ENCODE results near the gene HMGCS1. TPM values are rescaled to one million over a fixed set of nuclear protein-coding genes. Genes with fewer than 3 reads are reported as not detected.
"Not testable (repeated sequence)": the region's sequence is repeated elsewhere in the genome, so short reads cannot be mapped to it uniquely, and the experiment has no call there.

HMGCS1 gene
- total RNA-seq, 1 donor from 2014 or later = 105 TPM

- intact Hi-C loops (cut with micrococcal nuclease) = no loop called here
Measured at GRCh38 chr5:43279548-43280274, 33.5 kb downstream of the HMGCS1 start.

- intact Hi-C loops (cut with micrococcal nuclease) = no loop called here
Measured at GRCh38 chr5:43275391-43275790, 37.8 kb downstream of the HMGCS1 start.

GRCh38 chr5:43274435-43275114 is 38.6 kb downstream of the HMGCS1 start:
- intact Hi-C loops (cut with micrococcal nuclease) = no loop called here

- intact Hi-C loops (cut with micrococcal nuclease) = no loop called here
Measured at GRCh38 chr5:43273552-43273951, 39.7 kb downstream of the HMGCS1 start.

GRCh38 chr5:43270645-43271044 is 42.6 kb downstream of the HMGCS1 start:
- intact Hi-C loops (cut with micrococcal nuclease) = no loop called here

GRCh38 chr5:43268188-43268820 is 44.9 kb downstream of the HMGCS1 start:
- intact Hi-C loops (cut with micrococcal nuclease) = no loop called here

GRCh38 chr5:43262269-43262668 is 50.9 kb downstream of the HMGCS1 start:
- intact Hi-C loops (cut with micrococcal nuclease) = not testable (repeated sequence)

- intact Hi-C loops (cut with micrococcal nuclease) = no loop called here
Measured at GRCh38 chr5:43258116-43258515, 55.1 kb downstream of the HMGCS1 start.

- intact Hi-C loops (cut with micrococcal nuclease) = no loop called here
Measured at GRCh38 chr5:43256261-43256966, 56.8 kb downstream of the HMGCS1 start.

- intact Hi-C loops (cut with micrococcal nuclease) = no loop called here
Measured at GRCh38 chr5:43255704-43256103, 57.5 kb downstream of the HMGCS1 start.

GRCh38 chr5:43251754-43252153 is 61.5 kb downstream of the HMGCS1 start:
- intact Hi-C loops (cut with micrococcal nuclease) = no loop called here

GRCh38 chr5:43245724-43246385 is 67.4 kb downstream of the HMGCS1 start:
- intact Hi-C loops (cut with micrococcal nuclease) = no loop called here

GRCh38 chr5:43244823-43245565 is 68.2 kb downstream of the HMGCS1 start:
- intact Hi-C loops (cut with micrococcal nuclease) = no loop called here

GRCh38 chr5:43243270-43243669 is 69.9 kb downstream of the HMGCS1 start:
- intact Hi-C loops (cut with micrococcal nuclease) = no loop called here

- intact Hi-C loops (cut with micrococcal nuclease) = no loop called here
Measured at GRCh38 chr5:43242196-43242595, 71.0 kb downstream of the HMGCS1 start.

Other genes starting within 250 kb of the HMGCS1 start
- 43.1 and 44.2 TPM in 2 replicates for gene ZNF131, start 192.5 kb downstream of the HMGCS1 start, total RNA-seq
- 0.61 and 0.68 TPM in 2 replicates for gene NIM1K, start 121.2 kb downstream of the HMGCS1 start, total RNA-seq
- 11.1 and 12.7 TPM in 2 replicates for gene CCL28, start 99.0 kb upstream of the HMGCS1 start, total RNA-seq
- 15.0 and 15.7 TPM in 2 replicates for gene TMEM267, start 170.5 kb upstream of the HMGCS1 start, total RNA-seq
- gene C5orf34, start 201.7 kb upstream of the HMGCS1 start, total RNA-seq = 5.7 and 6.5 TPM in 2 replicates
- gene PAIP1, start 243.7 kb upstream of the HMGCS1 start, total RNA-seq = 42.5 and 44.9 TPM in 2 replicates